GM18498 (cell line): ENCODE data around the gene FGR.
"Not testable (repeated sequence)": the region's sequence is repeated elsewhere in the genome, so short reads cannot be mapped to it uniquely, and the experiment has no call there.

ENCODE experiments used
- ATAC-seq: cut with Tn5 transposase; IDR thresholded peaks from one replicate; pipeline ENCODE4 v1.9.1; 2021; ENCODE audit warnings: mild to moderate bottlenecking, moderate library complexity; ENCODE audit not compliant: unreplicated experiment

Gene FGR

GRCh38 chr1:27635396-27636142, 584 bp upstream of the FGR start:
- no peak for ATAC-seq

GRCh38 chr1:27634177-27634984, 604 bp downstream of the FGR start:
- no peak for ATAC-seq

GRCh38 chr1:27633640-27634176, 1.3 kb downstream of the FGR start:
- ATAC-seq = no peak

- ATAC-seq = no peak
Measured at GRCh38 chr1:27633298-27633610, 1.7 kb downstream of the FGR start.

GRCh38 chr1:27632387-27633297, 2.3 kb downstream of the FGR start:
- ATAC-seq = peak; percentile 39

GRCh38 chr1:27630859-27631491, 4.0 kb downstream of the FGR start:
- ATAC-seq = peak; percentile 8

- ATAC-seq = no peak
Measured at GRCh38 chr1:27628712-27629111, 6.3 kb downstream of the FGR start.

GRCh38 chr1:27627733-27628132, 7.3 kb downstream of the FGR start:
- not testable (repeated sequence) for ATAC-seq

- ATAC-seq = no peak
Measured at GRCh38 chr1:27627061-27627460, 7.9 kb downstream of the FGR start.

- ATAC-seq = peak; percentile 37
Measured at GRCh38 chr1:27626031-27626935, 8.7 kb downstream of the FGR start.

- ATAC-seq = peak; percentile 31
Measured at GRCh38 chr1:27624467-27625178, 10.4 kb downstream of the FGR start.

- ATAC-seq = no peak
Measured at GRCh38 chr1:27623327-27624212, 11.4 kb downstream of the FGR start.

- ATAC-seq = no peak
Measured at GRCh38 chr1:27622828-27623227, 12.2 kb downstream of the FGR start.

- no peak for ATAC-seq
Measured at GRCh38 chr1:27621051-27621920, 13.7 kb downstream of the FGR start.

GRCh38 chr1:27619782-27620438, 15.1 kb downstream of the FGR start:
- not testable (repeated sequence) for ATAC-seq

- no peak for ATAC-seq
Measured at GRCh38 chr1:27618341-27619082, 16.5 kb downstream of the FGR start.
